Peyer's patch (tissue), 4 donors: ENCODE data around the gene PPP2R2D. TPM values are rescaled to one million over a fixed set of nuclear protein-coding genes. Genes with fewer than 3 reads are reported as not detected.

Experiments used
- DNase-seq, 3 donors: peaks; one replicate each; pipeline ENCODE4 v3.0.0-alpha.2; 2017 to 2019
- H3K27ac ChIP-seq, 4 donors: fragments of 200-600 bp; sonication (generic); one replicate each; pipeline ENCODE4 v1.5.1; 2016 to 2019
- H3K27me3 ChIP-seq, 2 donors: fragments of 200-600 bp; sonication (generic); one replicate each; pipeline ENCODE4 v1.5.1; 2019
- H3K36me3 ChIP-seq, 3 donors: fragments of 200-600 bp; sonication (generic); one replicate each; pipeline ENCODE4 v1.5.1; 2016 to 2019
- H3K4me1 ChIP-seq, 4 donors: fragments of 200-600 bp; sonication (generic); one replicate each; pipeline ENCODE4 v1.5.1; 2016 to 2019
- H3K4me3 ChIP-seq, 4 donors: fragments of 200-600 bp; sonication (generic); 1 replicate in 3 of 4; 2 replicates in 1 of 4; pipeline ENCODE4 v1.5.1; 2016 to 2019; ENCODE audit warnings: mild to moderate bottlenecking in 1 of 4
- H3K9me3 ChIP-seq, 4 donors: fragments of 200-600 bp; sonication (generic); one replicate each; pipeline ENCODE4 v1.5.1; 2016 to 2019; ENCODE audit warnings: mild to moderate bottlenecking in 1 of 4
- POLR2A ChIP-seq, 2 donors: fragments of 450-650 bp; IDR thresholded peaks; one replicate each; pipeline ENCODE4 v1.5.1; 2017; ENCODE audit warnings: antibody characterized with exemption in 2 of 2, mild to moderate bottlenecking in 2 of 2, moderate library complexity in 2 of 2
- total RNA-seq, 4 donors: library from RNA; depleted of rRNA; stranded (reverse); fragments of >200 nt; gene quantifications; one replicate each; pipeline ENCODE4 v1.1.0, GENCODE V29; 2016
- TF ChIP-seq, protein P1 (sequence below), 6 experiments: fragments of 450-650 bp in 4 of 6; fragments of 200-600 bp in 2 of 6; sonication (generic) in 1 of 6; IDR thresholded peaks; one replicate each; pipeline ENCODE4 v1.5.1; 2017 to 2019; ENCODE audit warnings: antibody characterized with exemption in 6 of 6, mild to moderate bottlenecking in 3 of 6, moderate library complexity in 1 of 6

PPP2R2D gene
- total RNA-seq, 4 donors from 2014 or later: 34.3 to 87.5 (median 48.5) TPM

DNA sequence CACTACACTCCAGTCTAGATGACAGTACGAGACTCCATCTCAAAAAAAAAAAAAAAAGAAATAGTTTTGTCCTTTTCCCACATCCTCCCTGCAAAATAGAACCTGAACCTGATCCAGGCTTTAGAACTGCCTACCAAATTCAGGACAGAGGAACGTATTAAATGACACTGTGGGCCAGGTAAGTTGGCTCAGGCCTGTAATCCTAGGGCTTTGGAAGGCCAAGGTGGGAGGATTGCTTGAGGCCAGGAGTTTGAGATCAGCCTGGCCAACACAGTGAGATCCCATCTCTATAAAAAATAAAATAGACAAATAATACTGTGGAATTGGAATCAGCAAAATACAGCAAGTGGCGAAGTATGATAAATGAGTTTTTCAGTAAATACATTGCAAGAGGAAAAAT, 90.9 kb downstream of the PPP2R2D start:
- TF ChIP-seq, protein P1, sequence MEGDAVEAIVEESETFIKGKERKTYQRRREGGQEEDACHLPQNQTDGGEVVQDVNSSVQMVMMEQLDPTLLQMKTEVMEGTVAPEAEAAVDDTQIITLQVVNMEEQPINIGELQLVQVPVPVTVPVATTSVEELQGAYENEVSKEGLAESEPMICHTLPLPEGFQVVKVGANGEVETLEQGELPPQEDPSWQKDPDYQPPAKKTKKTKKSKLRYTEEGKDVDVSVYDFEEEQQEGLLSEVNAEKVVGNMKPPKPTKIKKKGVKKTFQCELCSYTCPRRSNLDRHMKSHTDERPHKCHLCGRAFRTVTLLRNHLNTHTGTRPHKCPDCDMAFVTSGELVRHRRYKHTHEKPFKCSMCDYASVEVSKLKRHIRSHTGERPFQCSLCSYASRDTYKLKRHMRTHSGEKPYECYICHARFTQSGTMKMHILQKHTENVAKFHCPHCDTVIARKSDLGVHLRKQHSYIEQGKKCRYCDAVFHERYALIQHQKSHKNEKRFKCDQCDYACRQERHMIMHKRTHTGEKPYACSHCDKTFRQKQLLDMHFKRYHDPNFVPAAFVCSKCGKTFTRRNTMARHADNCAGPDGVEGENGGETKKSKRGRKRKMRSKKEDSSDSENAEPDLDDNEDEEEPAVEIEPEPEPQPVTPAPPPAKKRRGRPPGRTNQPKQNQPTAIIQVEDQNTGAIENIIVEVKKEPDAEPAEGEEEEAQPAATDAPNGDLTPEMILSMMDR (IDR thresholded peaks at IDR 0.05): no peak
- TF ChIP-seq POLR2A (IDR thresholded peaks at IDR 0.05): no peak
- no peaks in the 10 kb centered on the region for H3K27me3 ChIP-seq
- no peaks in the 10 kb centered on the region for H3K9me3 ChIP-seq
- H3K4me1 ChIP-seq: peaks cover 0 to 3% (median under 1%) of the 10 kb centered on the region in 4 donors
- H3K27ac ChIP-seq: no peak overlapping the region
- DNase-seq: no peak
- no peaks in the 10 kb centered on the region for H3K36me3 ChIP-seq
- no peak overlapping the region for H3K4me3 ChIP-seq

DNA sequence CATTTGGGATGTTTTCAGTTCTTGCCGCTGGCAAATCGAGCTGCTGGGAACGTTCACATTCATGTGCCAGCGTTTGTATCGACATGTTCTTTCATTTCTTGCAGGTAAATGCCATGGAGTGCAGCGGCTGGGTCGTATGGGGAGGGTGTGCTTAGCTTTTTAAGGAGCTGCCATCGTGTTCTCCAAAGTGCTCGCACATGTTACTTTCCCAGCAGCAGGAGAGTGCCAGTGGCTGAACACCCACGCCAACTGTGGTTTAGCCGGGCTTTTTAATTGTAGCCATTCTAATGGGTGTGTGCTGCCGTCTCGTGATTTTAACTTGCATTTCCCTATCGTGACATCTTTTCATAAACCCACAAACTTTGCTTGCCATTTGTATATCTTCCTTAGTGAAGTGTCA, 92.5 kb downstream of the PPP2R2D start:
- H3K4me1 ChIP-seq: peaks cover 0 to 4% (median 2%) of the 10 kb centered on the region in 4 donors
- no peak overlapping the region for H3K4me3 ChIP-seq
- H3K9me3 ChIP-seq: no peaks in the 10 kb centered on the region
- DNase-seq: no peak
- no peaks in the 10 kb centered on the region for H3K36me3 ChIP-seq
- H3K27ac ChIP-seq: no peak overlapping the region
- TF ChIP-seq, protein P1 (IDR thresholded peaks at IDR 0.05): no peak
- no peak for TF ChIP-seq POLR2A (IDR thresholded peaks at IDR 0.05)
- no peaks in the 10 kb centered on the region for H3K27me3 ChIP-seq

DNA sequence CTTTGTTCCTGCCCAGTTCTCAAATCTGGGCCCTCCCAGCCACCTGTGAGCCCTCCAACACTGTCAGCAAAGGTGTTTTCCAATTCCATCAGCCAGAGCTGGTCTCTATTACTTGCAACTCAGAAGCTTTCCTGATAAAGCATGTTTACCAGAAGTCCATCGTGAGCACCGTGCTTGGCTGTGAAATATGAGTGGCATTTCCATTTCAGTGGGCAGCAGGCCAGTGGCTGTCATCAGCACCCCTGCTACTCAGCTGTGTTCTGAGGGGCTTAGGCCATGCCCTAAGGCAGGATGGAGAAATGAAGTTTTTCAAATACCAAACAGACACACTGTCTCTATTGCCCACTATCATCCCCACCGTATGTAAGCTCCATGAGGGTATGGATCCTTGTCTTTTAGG, 93.6 kb downstream of the PPP2R2D start:
- no peaks in the 10 kb centered on the region for H3K9me3 ChIP-seq
- no peak overlapping the region for H3K27ac ChIP-seq
- H3K4me3 ChIP-seq: no peak overlapping the region
- TF ChIP-seq POLR2A (IDR thresholded peaks at IDR 0.05): no peak
- TF ChIP-seq, protein P1 (IDR thresholded peaks at IDR 0.05): no peak
- DNase-seq: no peak
- no peaks in the 10 kb centered on the region for H3K36me3 ChIP-seq
- peaks cover 0 to 4% (median 2%) of the 10 kb centered on the region in 4 donors for H3K4me1 ChIP-seq
- no peaks in the 10 kb centered on the region for H3K27me3 ChIP-seq

DNA sequence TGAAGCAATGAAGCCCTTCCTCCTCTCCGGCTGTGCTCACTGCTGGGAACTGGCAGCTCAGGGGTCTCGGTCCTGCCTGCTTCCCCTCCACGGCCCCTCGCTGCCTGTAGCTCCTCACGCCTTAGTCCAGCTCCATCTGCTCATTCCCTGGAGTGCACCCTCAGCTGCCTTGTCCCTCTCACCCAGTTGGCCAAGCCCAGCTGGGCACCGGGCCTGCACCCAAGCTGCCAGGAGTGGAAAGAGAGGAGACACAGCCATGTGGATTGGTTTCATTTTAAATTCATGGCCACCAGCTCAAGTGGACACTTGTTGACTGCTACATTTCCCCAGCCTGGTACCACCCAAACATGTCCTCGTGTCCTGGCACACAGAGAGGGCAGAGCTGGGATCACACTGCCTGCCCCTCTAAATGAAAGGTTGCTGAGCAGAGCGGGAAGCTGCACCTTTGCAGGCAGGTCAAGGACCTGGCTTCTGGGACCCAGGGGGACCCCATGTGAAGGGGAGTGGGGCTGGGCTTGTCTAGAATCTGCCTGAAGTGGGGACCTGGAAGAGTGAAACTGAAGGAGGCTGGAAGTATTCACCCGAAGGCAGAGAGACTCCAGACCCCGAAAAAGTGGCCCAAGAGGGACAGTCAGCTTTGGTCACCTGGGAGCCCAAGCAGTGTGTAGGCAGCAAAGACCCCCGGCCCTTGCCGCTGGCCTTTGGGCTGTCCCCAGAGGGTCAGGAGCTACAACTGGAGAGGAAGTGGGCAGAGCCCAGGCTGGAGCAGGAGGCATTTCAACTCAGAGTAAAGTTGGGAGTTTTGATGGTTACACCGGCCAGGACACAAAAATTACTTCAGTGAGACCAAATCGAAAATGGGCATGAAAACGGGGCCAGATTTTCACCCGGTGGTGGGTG, 95.9 kb downstream of the PPP2R2D start:
- TF ChIP-seq POLR2A (IDR thresholded peaks at IDR 0.05): no peak
- TF ChIP-seq, protein P1 (IDR thresholded peaks at IDR 0.05): no peak
- Histone ChIP-seq H3K27ac (peak overlapping the region in 3 of 4 donors; percentile 4 to 75 (median 72)), H3K4me1 (peaks cover 0 to 4% (median 2%) of the 10 kb centered on the region in 4 donors), H3K9me3 (no peaks in the 10 kb centered on the region), H3K4me3 (no peak overlapping the region), H3K27me3 (no peaks in the 10 kb centered on the region), H3K36me3 (no peaks in the 10 kb centered on the region)
- no peak for DNase-seq

DNA sequence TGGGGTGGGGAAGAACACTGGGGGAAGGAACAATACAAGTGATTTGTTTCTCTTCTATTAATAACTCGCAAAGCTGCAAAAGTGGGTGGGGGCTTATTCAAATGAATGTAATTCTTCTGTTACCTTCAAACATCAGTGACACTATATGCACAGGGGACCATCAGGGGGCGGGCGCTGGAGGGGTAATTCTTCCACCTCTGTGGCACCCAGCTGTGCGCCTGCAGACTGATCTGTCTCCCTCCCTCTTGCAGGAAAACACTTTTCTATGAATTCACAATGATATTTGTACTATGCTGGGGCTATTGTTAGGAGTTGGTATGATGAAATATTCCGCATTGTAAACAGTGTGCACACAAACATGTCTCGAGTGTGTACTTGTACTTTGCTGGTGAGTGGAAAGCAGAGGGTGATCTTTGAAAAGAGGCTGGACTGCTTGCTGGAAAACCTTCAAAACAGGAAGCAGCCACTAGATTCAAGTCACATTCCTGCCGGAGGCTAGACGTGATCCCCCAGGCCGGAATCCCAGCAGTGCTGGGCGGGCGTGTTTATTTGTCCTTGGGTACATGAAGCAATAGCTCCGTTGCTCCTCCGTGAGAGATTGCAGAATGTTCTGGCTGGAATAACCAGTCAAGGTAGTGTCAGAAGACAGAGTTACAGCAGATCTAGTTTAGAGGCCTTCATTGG, 96.7 kb downstream of the PPP2R2D start:
- Histone ChIP-seq H3K4me3 (no peak overlapping the region), H3K9me3 (no peaks in the 10 kb centered on the region), H3K36me3 (no peaks in the 10 kb centered on the region), H3K27ac (peak overlapping the region; percentile 19 to 75 (median 59)), H3K4me1 (peaks cover 0 to 4% (median 2%) of the 10 kb centered on the region in 4 donors), H3K27me3 (no peaks in the 10 kb centered on the region)
- DNase-seq: peak in 1 of 3 donors; percentile 74
- no peak for TF ChIP-seq POLR2A (IDR thresholded peaks at IDR 0.05)
- TF ChIP-seq, protein P1 (IDR thresholded peaks at IDR 0.05): no peak
